HepG2 (cell line): Measurements from ENCODE around the gene CLASRP. TPM values are rescaled to one million over a fixed set of nuclear protein-coding genes. Genes with fewer than 3 reads are reported as not detected.

Experiments used
- ATF7-NPFF ChIP-seq: sonication (generic); formaldehyde crosslinking; IDR thresholded peaks from 2 replicates; pipeline ENCODE4 v1.8.1; 2023; ENCODE audit warnings: mild to moderate bottlenecking, low read depth, missing genetic modification reagents, moderate library complexity
- CSRNP2 ChIP-seq: sonication (generic); formaldehyde crosslinking; conservative IDR thresholded peaks from 2 replicates; pipeline ENCODE4 v1.8.0; 2022; ENCODE audit warnings: low read depth, missing genetic modification reagents
- FOXK2 ChIP-seq: fragments of 450-650 bp; IDR thresholded peaks from 2 replicates; pipeline ENCODE4 v1.6.1; 2016
- GATAD2A ChIP-seq: IDR thresholded peaks from 2 replicates; pipeline ENCODE4 v1.6.1; 2016
- MAFG ChIP-seq: sonication (generic); formaldehyde crosslinking; IDR thresholded peaks from 2 replicates; pipeline ENCODE4 v1.5.1; 2020; ENCODE audit warnings: mild to moderate bottlenecking, missing genetic modification reagents
- MXD3 ChIP-seq: IDR thresholded peaks from 2 replicates; pipeline ENCODE4 v1.6.1; 2016; ENCODE audit warnings: mild to moderate bottlenecking, missing biosample characterization, missing genetic modification reagents
- MYPOP ChIP-seq: sonication (generic); formaldehyde crosslinking; IDR thresholded peaks from 2 replicates; pipeline ENCODE4 v1.8.1; 2023; ENCODE audit warnings: mild to moderate bottlenecking, moderate library complexity, missing genetic modification reagents
- NFE2 ChIP-seq: sonication (generic); formaldehyde crosslinking; IDR thresholded peaks from 2 replicates; pipeline ENCODE4 v1.4.0; 2020; ENCODE audit warnings: missing genetic modification reagents
- NR2C2 ChIP-seq: sonication (generic); formaldehyde crosslinking; IDR thresholded peaks from 2 replicates; pipeline ENCODE4 v1.4.0; 2020; ENCODE audit warnings: missing genetic modification reagents, mild to moderate bottlenecking, moderate library complexity, borderline replicate concordance
- PRPF4 ChIP-seq: fragments of 200-400 bp; formaldehyde crosslinking; IDR thresholded peaks from 2 replicates; pipeline ENCODE4 v1.6.1; 2016; ENCODE audit warnings: low read length, low read depth; ENCODE audit not compliant: poor library complexity, severe bottlenecking
- TBX2 ChIP-seq: sonication (generic); formaldehyde crosslinking; IDR thresholded peaks from 2 replicates; pipeline ENCODE4 v1.5.0; 2020; ENCODE audit warnings: missing genetic modification reagents, mild to moderate bottlenecking, borderline replicate concordance
- TFDP2 ChIP-seq: sonication (generic); formaldehyde crosslinking; IDR thresholded peaks from 2 replicates; pipeline ENCODE4 v1.4.0; 2020; ENCODE audit warnings: missing genetic modification reagents
- THAP11 ChIP-seq: IDR thresholded peaks from 2 replicates; pipeline ENCODE4 v1.6.1; 2016; ENCODE audit warnings: missing biosample characterization, missing genetic modification reagents
- TOPORS ChIP-seq: sonication (generic); formaldehyde crosslinking; IDR thresholded peaks from 2 replicates; pipeline ENCODE4 v1.8.0; 2023; ENCODE audit warnings: mild to moderate bottlenecking, missing genetic modification reagents
- ZBTB4 ChIP-seq: sonication (generic); formaldehyde crosslinking; IDR thresholded peaks from 2 replicates; pipeline ENCODE4 v1.4.0; 2020; ENCODE audit warnings: missing genetic modification reagents, mild to moderate bottlenecking, borderline replicate concordance
- ZBTB42 ChIP-seq: sonication (generic); formaldehyde crosslinking; IDR thresholded peaks from 2 replicates; pipeline ENCODE4 v1.5.0; 2020; ENCODE audit warnings: mild to moderate bottlenecking, missing genetic modification reagents
- ZNF251 ChIP-seq: sonication (generic); formaldehyde crosslinking; IDR thresholded peaks from 2 replicates; pipeline ENCODE4 v1.9.0; 2021; ENCODE audit warnings: mild to moderate bottlenecking, missing genetic modification reagents
- ZNF33A ChIP-seq: sonication (generic); formaldehyde crosslinking; IDR thresholded peaks from 2 replicates; pipeline ENCODE4 v1.5.1; 2020; ENCODE audit warnings: missing genetic modification reagents, mild to moderate bottlenecking, moderate library complexity, borderline replicate concordance
- ZNF367 ChIP-seq: sonication (generic); formaldehyde crosslinking; IDR thresholded peaks from 2 replicates; pipeline ENCODE4 v1.4.0; 2020; ENCODE audit warnings: missing genetic modification reagents, borderline replicate concordance
- ZNF383 ChIP-seq: sonication (generic); formaldehyde crosslinking; IDR thresholded peaks from 2 replicates; pipeline ENCODE4 v1.4.0; 2020; ENCODE audit warnings: missing genetic modification reagents, mild to moderate bottlenecking, borderline replicate concordance
- ZNF569 ChIP-seq: sonication (generic); formaldehyde crosslinking; IDR thresholded peaks from 2 replicates; pipeline ENCODE4 v1.5.0; 2020; ENCODE audit warnings: mild to moderate bottlenecking, missing genetic modification reagents, moderate library complexity, borderline replicate concordance
- ZNF83 ChIP-seq: sonication (generic); formaldehyde crosslinking; IDR thresholded peaks from 2 replicates; pipeline ENCODE4 v1.4.0; 2020; ENCODE audit warnings: missing genetic modification reagents, mild to moderate bottlenecking, borderline replicate concordance
- polyA plus RNA-seq, 8 experiments: library from polyadenylated mRNA; depleted of rRNA in 3 of 8; stranded (reverse) in 7 of 8; unstranded in 1 of 8; fragments of >200 nt; fragmentation: Illumina TruSeq in 4 of 8; extraction: Trizol in 4 of 8; gene quantifications; 2 replicates each; pipeline versions ENCODE4 v1.2.1 to v1.2.3, GENCODE V29; 2011 to 2016; ENCODE audit warnings: low read depth in 4 of 8, missing spikeins in 1 of 8, mixed read lengths in 1 of 8; ENCODE audit not compliant: insufficient read depth in 1 of 8
- total RNA-seq, 5 experiments: library from RNA; depleted of rRNA; stranded (reverse); fragments of >200 nt; fragmentation: Illumina TruSeq; extraction: Trizol; gene quantifications; 2 replicates each; pipeline ENCODE4 v1.2.3, GENCODE V29; 2016; ENCODE audit warnings: low read depth in 1 of 5

Gene CLASRP
- total and polyA plus RNA-seq, 2 of the 13 experiments (the other 11 are each of a cell fraction or from before 2014, with no cell fraction given), result 32.0 to 51.4 TPM

- TF ChIP-seq ZNF83 (CRISPR knock-in tag), result no peak
- TF ChIP-seq MYPOP, result no peak
- TF ChIP-seq ZNF33A (CRISPR knock-in tag), result no peak
- no peak for TF ChIP-seq GATAD2A (CRISPR knock-in tag)
- TF ChIP-seq PRPF4, result no peak
- TF ChIP-seq ZNF569 (CRISPR knock-in tag), result no peak
- TF ChIP-seq ZNF251 (CRISPR knock-in tag), result no peak
- peak; percentile 56; the same call in 1 of the 2 replicates for TF ChIP-seq ATF7-NPFF (CRISPR knock-in tag)
- TF ChIP-seq CSRNP2 (CRISPR knock-in tag), result no peak
- TF ChIP-seq ZBTB4 (CRISPR knock-in tag), result no peak
- TF ChIP-seq ZNF383 (CRISPR knock-in tag), result no peak
- no peak for TF ChIP-seq ZNF367 (CRISPR knock-in tag)
- TF ChIP-seq THAP11 (CRISPR knock-in tag), result peak; percentile 51; the same call in 1 of the 2 replicates
- no peak for TF ChIP-seq MAFG (CRISPR knock-in tag)
- TF ChIP-seq NFE2 (CRISPR knock-in tag), result no peak
- peak; percentile 44 for TF ChIP-seq TOPORS (CRISPR knock-in tag)
- no peak for TF ChIP-seq FOXK2
- TF ChIP-seq TBX2 (CRISPR knock-in tag), result 0 out of 2 replicates have a peak, but pooled peaks have one; percentile 75
- TF ChIP-seq NR2C2 (CRISPR knock-in tag), result peak; percentile 66
- peak; percentile 69 for TF ChIP-seq MXD3 (CRISPR knock-in tag)
- TF ChIP-seq TFDP2 (CRISPR knock-in tag), result no peak; the same call in 1 of the 2 replicates
- no peak for TF ChIP-seq ZBTB42
These were observed 37.4 kb downstream of the CLASRP start, which contains the start of gene ZNF296 (continued) for GRCh38 chr19:45076029-45076850.
